SK-N-SH (cell line): Measurements from ENCODE around the gene TSSK3. TPM values are rescaled to one million over a fixed set of nuclear protein-coding genes. Genes with fewer than 3 reads are reported as not detected.
A peak's percentile ranks its signal among the peaks of the same experiment; 100 is the strongest.

Experiments used
- CTCF ChIA-PET: fragments of 300-600, 350-600 bp; formaldehyde crosslinking; extraction: SDS; loops from one replicate; lab custom pipeline; 2021; lab: Yijun Ruan, JAX
- POLR2A ChIA-PET: fragments of 350-600 bp; sonication (Branson Sonifier 250); formaldehyde crosslinking; extraction: SDS; loops from one replicate; lab custom pipeline; 2020; ENCODE audit warnings: antibody characterized with exemption, inconsistent platforms; lab: Yijun Ruan, JAX
- DNase-seq: peaks from one replicate; pipeline ENCODE4 v3.0.0; 2012
- H2AFZ ChIP-seq: fragments of 200-600 bp; sonication (generic); 2 replicates; pipeline ENCODE4 v1.8.1; 2016; ENCODE audit warnings: antibody characterized with exemption, mild to moderate bottlenecking, low read depth
- H3F3A ChIP-seq: fragments of 200-600 bp; sonication (generic); replicated peaks from 2 replicates; pipeline ENCODE3; 2016; ENCODE audit warnings: antibody characterized with exemption, mild to moderate bottlenecking; ENCODE audit not compliant: insufficient read depth
- H3K27ac ChIP-seq, 2 experiments: fragments of 200-500 bp in 1 of 2; fragments of 200-600 bp in 1 of 2; sonication (Bioruptor generic) in 1 of 2; sonication (generic), shearing (Covaris generic) in 1 of 2; 2 replicates each; pipeline versions ENCODE4 v1.5.1 to v1.6.1; 2014 to 2016; ENCODE audit warnings: low read depth in 2 of 2, inconsistent platforms in 1 of 2, low read length in 1 of 2, mild to moderate bottlenecking in 1 of 2, mixed read lengths in 1 of 2
- H3K27me3 ChIP-seq: fragments of 200-600 bp; sonication (generic), shearing (Covaris generic); 2 replicates; pipeline ENCODE4 v1.6.1; 2016; ENCODE audit warnings: mixed run types; ENCODE audit not compliant: insufficient read depth
- H3K36me3 ChIP-seq, 2 experiments: fragments of 200-500 bp in 1 of 2; fragments of 200-600 bp in 1 of 2; sonication (Bioruptor generic) in 1 of 2; sonication (generic) in 1 of 2; replicated peaks in 1 of 2; 2 replicates each; pipeline versions ENCODE3 to v1.5.1; 2014 to 2016; ENCODE audit warnings: low read length in 1 of 2, mild to moderate bottlenecking in 1 of 2; ENCODE audit not compliant: insufficient read depth in 2 of 2, control insufficient read depth in 1 of 2
- H3K4me1 ChIP-seq, 2 experiments: fragments of 200-500 bp in 1 of 2; fragments of 200-600 bp in 1 of 2; sonication (Bioruptor generic) in 1 of 2; sonication (generic), shearing (Covaris generic) in 1 of 2; 2 replicates each; pipeline versions ENCODE4 v1.5.1 to v1.6.1; 2014 to 2016; ENCODE audit warnings: low read depth in 1 of 2, low read length in 1 of 2, mixed run types in 1 of 2; ENCODE audit not compliant: insufficient read depth in 2 of 2, control insufficient read depth in 1 of 2
- H3K4me2 ChIP-seq: fragments of 200-600 bp; sonication (generic), shearing (Covaris generic); 2 replicates; pipeline ENCODE4 v1.6.1; 2017; ENCODE audit warnings: mixed run types
- H3K4me3 ChIP-seq, 2 experiments: fragments of 200-500 bp in 1 of 2; fragments of 200-600 bp in 1 of 2; sonication (Bioruptor generic) in 1 of 2; sonication (generic), shearing (Covaris generic) in 1 of 2; 2 replicates each; pipeline versions ENCODE4 v1.5.1 to v1.8.1; 2014 to 2016; ENCODE audit warnings: low read depth in 2 of 2, inconsistent platforms in 1 of 2, low read length in 1 of 2, mild to moderate bottlenecking in 1 of 2, mixed read lengths in 1 of 2, moderate library complexity in 1 of 2
- H3K79me2 ChIP-seq: fragments of 200-600 bp; sonication (generic); 2 replicates; pipeline ENCODE4 v1.8.1; 2017; ENCODE audit warnings: mild to moderate bottlenecking; ENCODE audit not compliant: insufficient read depth
- H3K9ac ChIP-seq: fragments of 200-600 bp; sonication (generic); 2 replicates; pipeline ENCODE4 v1.6.1; 2017; ENCODE audit warnings: mixed run types
- H3K9me2 ChIP-seq: fragments of 200-600 bp; sonication (generic); 2 replicates; pipeline ENCODE4 v1.6.1; 2017; ENCODE audit warnings: mixed run types
- H3K9me3 ChIP-seq: fragments of 200-600 bp; sonication (generic); 2 replicates; pipeline ENCODE4 v1.6.1; 2017; ENCODE audit warnings: mixed run types, mild to moderate bottlenecking, moderate library complexity
- H4K20me1 ChIP-seq: fragments of 200-600 bp; sonication (generic); 2 replicates; pipeline ENCODE4 v1.6.1; 2017; ENCODE audit warnings: mild to moderate bottlenecking, mixed run types; ENCODE audit not compliant: insufficient read depth
- ELF1 ChIP-seq: IDR thresholded peaks from 2 replicates; pipeline ENCODE4 v1.4.0; 2012
- EP300 ChIP-seq, 2 experiments: IDR thresholded peaks; 2 replicates each; pipeline versions ENCODE4 v1.4.0 to v1.6.1; 2012; ENCODE audit warnings: borderline replicate concordance in 1 of 2, low read depth in 1 of 2, low read length in 1 of 2
- FOSL2 ChIP-seq: IDR thresholded peaks from 2 replicates; pipeline ENCODE4 v1.4.0; 2012; ENCODE audit warnings: low read depth, mild to moderate bottlenecking, moderate library complexity, borderline replicate concordance
- GABPA ChIP-seq: IDR thresholded peaks from 2 replicates; pipeline ENCODE4 v1.4.0; 2012; ENCODE audit warnings: low read depth, mild to moderate bottlenecking
- MEF2A ChIP-seq: IDR thresholded peaks from 2 replicates; pipeline ENCODE4 v1.4.0; 2012; ENCODE audit warnings: low read depth, borderline replicate concordance
- MXI1 ChIP-seq: IDR thresholded peaks from 2 replicates; pipeline ENCODE4 v1.6.1; 2012; ENCODE audit warnings: mild to moderate bottlenecking, low read depth, low read length, improper control_type of control experiment
- NRF1 ChIP-seq: IDR thresholded peaks from 2 replicates; pipeline ENCODE4 v1.6.1; 2012; ENCODE audit warnings: low read depth, mild to moderate bottlenecking, low read length
- POLR2AphosphoS5 ChIP-seq: IDR thresholded peaks from 2 replicates; pipeline ENCODE4 v1.6.1; 2012; ENCODE audit warnings: low read depth, low read length
- RAD21 ChIP-seq: IDR thresholded peaks from 2 replicates; pipeline ENCODE4 v1.6.1; 2012; ENCODE audit warnings: mild to moderate bottlenecking, low read length
- RFX5 ChIP-seq: IDR thresholded peaks from 2 replicates; pipeline ENCODE4 v1.6.1; 2012; ENCODE audit warnings: mild to moderate bottlenecking, improper control_type of control experiment, low read length
- TCF12 ChIP-seq: IDR thresholded peaks from 2 replicates; pipeline ENCODE4 v1.4.0; 2012
- TEAD4 ChIP-seq: IDR thresholded peaks from 2 replicates; pipeline ENCODE4 v1.4.0; 2012; ENCODE audit warnings: mild to moderate bottlenecking, borderline replicate concordance; ENCODE audit not compliant: insufficient read depth
- YY1 ChIP-seq: IDR thresholded peaks from 2 replicates; pipeline ENCODE4 v1.4.0; 2012; ENCODE audit warnings: low read depth, mild to moderate bottlenecking
- WGBS: methylation state at CpG from one replicate; pipeline ENCODE4 v1.1.6; 2017; ENCODE audit warnings: low lambda C conversion rate; 5-methylcytosine and 5-hydroxymethylcytosine counted together
- polyA plus RNA-seq, 3 experiments: library from polyadenylated mRNA; depleted of rRNA; stranded (reverse); fragments of >200 nt; gene quantifications; 2 replicates each; pipeline ENCODE4 v1.2.3, GENCODE V29; 2012
- TF ChIP-seq, protein P1 (sequence below): fragments of 150-350 bp; IDR thresholded peaks from 2 replicates; pipeline ENCODE4 v1.6.1; 2016; ENCODE audit warnings: mild to moderate bottlenecking, low read depth, low read length
- TF ChIP-seq, protein P2 (sequence below): fragments of 200-600 bp; sonication (generic); IDR thresholded peaks from 2 replicates; pipeline ENCODE4 v1.6.1; 2017; ENCODE audit warnings: antibody characterized with exemption, mild to moderate bottlenecking, moderate library complexity
- TF ChIP-seq, protein P3 (sequence below): fragments of 150-350 bp; IDR thresholded peaks from 2 replicates; pipeline ENCODE4 v1.6.1; 2017; ENCODE audit warnings: antibody characterized with exemption, low read length, low read depth, borderline replicate concordance
- TF ChIP-seq, protein P4 (sequence below): IDR thresholded peaks from 2 replicates; pipeline ENCODE4 v1.4.0; 2012; ENCODE audit warnings: low read depth, borderline replicate concordance

The TSSK3 gene
- polyA plus RNA-seq, 1 of the 3 experiments (the other 2 are of a cell fraction) = 0.28 TPM

DNA sequence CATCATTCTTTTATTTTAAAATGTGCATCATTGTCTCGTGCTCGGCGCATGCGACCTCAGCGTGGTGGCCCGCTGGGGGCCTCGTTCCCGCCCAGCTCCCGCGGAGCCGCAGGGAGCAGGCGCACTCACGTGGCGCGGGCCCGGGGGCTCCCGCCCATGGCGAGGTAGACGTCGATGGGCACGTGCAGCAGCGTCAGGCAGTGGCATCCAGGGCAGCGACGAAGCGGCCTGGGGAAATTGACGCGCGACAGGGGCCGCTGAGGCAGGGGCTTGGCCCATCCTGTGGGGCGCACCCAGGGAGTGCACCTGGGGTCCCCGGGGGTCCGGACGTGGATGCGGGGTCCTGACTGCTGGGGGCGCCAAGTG lies 1.0 kb upstream of the TSSK3 start:
- WGBS = 98% methylated on average over 25 of the region's 35 CpGs
- CTCF ChIA-PET = no interaction called here

DNA sequence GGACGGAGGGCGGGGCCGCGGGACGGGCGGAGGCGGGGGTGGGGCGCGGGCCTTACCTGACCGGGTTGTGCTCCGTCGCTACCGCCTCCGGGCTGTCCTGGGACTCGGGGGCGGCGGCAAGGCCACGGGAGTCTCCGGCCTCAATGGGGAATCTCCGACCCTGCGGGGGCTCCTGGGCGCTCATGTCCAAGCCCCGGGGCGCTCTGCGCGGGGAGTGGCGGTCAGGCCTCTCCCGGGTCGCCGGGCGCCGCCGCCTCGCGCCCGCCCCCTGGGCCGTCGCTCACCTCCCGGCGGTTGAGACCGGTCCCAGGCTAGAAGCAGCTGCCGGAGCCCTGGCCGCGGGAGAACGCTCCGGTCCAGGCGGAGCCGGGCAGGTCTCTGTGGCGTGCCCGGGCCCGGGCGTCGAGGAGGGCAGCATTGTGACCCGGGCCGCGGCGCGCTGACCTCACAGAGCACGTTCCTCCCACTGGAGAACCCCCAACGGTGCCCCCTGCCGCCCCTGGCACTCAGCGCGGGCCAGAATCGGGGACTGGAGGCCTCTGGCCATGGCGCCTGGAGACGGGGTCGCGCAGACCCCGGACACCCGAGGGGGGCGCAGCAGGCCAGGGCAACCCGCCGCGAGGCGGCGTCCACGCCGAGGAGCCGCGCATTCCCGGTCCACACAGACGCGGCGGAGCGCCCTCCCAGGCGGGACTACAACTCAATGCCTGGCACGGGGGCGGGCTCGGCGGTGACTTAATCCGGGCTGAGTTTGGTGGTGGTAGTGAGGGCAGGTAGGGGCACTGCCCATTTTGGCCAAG lies 465 bp upstream of the TSSK3 start:
- H3K27me3 ChIP-seq = no peaks in the 10 kb centered on the region
- H3K27ac ChIP-seq = no peak overlapping the region
- no peaks in the 10 kb centered on the region for H3K79me2 ChIP-seq
- no peaks in the 10 kb centered on the region for H4K20me1 ChIP-seq
- TF ChIP-seq NRF1 (no peak), MEF2A (no peak), TEAD4 (no peak), POLR2AphosphoS5 (no peak; the same call in 1 of the 2 replicates), MXI1 (no peak), EP300 (IDR thresholded peaks at IDR 0.05; ENCODE audit: borderline replicate concordance in 1 of 2, low read depth in 1 of 2, low read length in 1 of 2) (no peak)
- TF ChIP-seq, protein P1, sequence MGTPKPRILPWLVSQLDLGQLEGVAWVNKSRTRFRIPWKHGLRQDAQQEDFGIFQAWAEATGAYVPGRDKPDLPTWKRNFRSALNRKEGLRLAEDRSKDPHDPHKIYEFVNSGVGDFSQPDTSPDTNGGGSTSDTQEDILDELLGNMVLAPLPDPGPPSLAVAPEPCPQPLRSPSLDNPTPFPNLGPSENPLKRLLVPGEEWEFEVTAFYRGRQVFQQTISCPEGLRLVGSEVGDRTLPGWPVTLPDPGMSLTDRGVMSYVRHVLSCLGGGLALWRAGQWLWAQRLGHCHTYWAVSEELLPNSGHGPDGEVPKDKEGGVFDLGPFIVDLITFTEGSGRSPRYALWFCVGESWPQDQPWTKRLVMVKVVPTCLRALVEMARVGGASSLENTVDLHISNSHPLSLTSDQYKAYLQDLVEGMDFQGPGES = no peak
- H3K4me1 ChIP-seq = no peaks in the 10 kb centered on the region; a peak in 1 of 4 replicates
- no peak overlapping the region for H2AFZ ChIP-seq
- no peak overlapping the region for H3K9ac ChIP-seq
- H3K36me3 ChIP-seq = peaks cover 0 to 32% of the 10 kb centered on the region in 2 experiments
- H3K4me2 ChIP-seq = no peak overlapping the region
- WGBS = 56% methylated on average over 38 of the region's 91 CpGs
- DNase-seq = peak; percentile 63
- CTCF ChIA-PET = interaction anchor here (0.8 kb wide), 1 partner anchor 8 kb away, joined by 4 read pairs; no protein-coding TSS in a partner anchor
- POLR2A ChIA-PET = no interaction called here
- H3K9me3 ChIP-seq = no peaks in the 10 kb centered on the region
- peaks cover 10% of the 10 kb centered on the region for H3F3A ChIP-seq
- H3K4me3 ChIP-seq = no peak overlapping the region
- H3K9me2 ChIP-seq = no peaks in the 10 kb centered on the region

More for the DNA sequence above, 1.0 kb upstream of the TSSK3 start:
- H3K9me2 ChIP-seq = no peaks in the 10 kb centered on the region
- no peak overlapping the region for H3K9ac ChIP-seq
- TF ChIP-seq RFX5 = no peak
- TF ChIP-seq TEAD4 = no peak
- no peak for TF ChIP-seq YY1
- no peak for TF ChIP-seq GABPA
- TF ChIP-seq, protein P2, sequence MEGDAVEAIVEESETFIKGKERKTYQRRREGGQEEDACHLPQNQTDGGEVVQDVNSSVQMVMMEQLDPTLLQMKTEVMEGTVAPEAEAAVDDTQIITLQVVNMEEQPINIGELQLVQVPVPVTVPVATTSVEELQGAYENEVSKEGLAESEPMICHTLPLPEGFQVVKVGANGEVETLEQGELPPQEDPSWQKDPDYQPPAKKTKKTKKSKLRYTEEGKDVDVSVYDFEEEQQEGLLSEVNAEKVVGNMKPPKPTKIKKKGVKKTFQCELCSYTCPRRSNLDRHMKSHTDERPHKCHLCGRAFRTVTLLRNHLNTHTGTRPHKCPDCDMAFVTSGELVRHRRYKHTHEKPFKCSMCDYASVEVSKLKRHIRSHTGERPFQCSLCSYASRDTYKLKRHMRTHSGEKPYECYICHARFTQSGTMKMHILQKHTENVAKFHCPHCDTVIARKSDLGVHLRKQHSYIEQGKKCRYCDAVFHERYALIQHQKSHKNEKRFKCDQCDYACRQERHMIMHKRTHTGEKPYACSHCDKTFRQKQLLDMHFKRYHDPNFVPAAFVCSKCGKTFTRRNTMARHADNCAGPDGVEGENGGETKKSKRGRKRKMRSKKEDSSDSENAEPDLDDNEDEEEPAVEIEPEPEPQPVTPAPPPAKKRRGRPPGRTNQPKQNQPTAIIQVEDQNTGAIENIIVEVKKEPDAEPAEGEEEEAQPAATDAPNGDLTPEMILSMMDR = no peak
- TF ChIP-seq, protein P3, sequence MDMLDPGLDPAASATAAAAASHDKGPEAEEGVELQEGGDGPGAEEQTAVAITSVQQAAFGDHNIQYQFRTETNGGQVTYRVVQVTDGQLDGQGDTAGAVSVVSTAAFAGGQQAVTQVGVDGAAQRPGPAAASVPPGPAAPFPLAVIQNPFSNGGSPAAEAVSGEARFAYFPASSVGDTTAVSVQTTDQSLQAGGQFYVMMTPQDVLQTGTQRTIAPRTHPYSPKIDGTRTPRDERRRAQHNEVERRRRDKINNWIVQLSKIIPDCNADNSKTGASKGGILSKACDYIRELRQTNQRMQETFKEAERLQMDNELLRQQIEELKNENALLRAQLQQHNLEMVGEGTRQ = no peak
- TF ChIP-seq TCF12 = no peak
- TF ChIP-seq, protein P4, sequence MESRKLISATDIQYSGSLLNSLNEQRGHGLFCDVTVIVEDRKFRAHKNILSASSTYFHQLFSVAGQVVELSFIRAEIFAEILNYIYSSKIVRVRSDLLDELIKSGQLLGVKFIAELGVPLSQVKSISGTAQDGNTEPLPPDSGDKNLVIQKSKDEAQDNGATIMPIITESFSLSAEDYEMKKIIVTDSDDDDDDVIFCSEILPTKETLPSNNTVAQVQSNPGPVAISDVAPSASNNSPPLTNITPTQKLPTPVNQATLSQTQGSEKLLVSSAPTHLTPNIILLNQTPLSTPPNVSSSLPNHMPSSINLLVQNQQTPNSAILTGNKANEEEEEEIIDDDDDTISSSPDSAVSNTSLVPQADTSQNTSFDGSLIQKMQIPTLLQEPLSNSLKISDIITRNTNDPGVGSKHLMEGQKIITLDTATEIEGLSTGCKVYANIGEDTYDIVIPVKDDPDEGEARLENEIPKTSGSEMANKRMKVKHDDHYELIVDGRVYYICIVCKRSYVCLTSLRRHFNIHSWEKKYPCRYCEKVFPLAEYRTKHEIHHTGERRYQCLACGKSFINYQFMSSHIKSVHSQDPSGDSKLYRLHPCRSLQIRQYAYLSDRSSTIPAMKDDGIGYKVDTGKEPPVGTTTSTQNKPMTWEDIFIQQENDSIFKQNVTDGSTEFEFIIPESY = no peak
- no peak for TF ChIP-seq RAD21
- no peak for TF ChIP-seq FOSL2
- no peak for TF ChIP-seq ELF1
- H3K4me1 ChIP-seq = no peaks in the 10 kb centered on the region; a peak in 1 of 4 replicates
- H3K9me3 ChIP-seq = no peaks in the 10 kb centered on the region
- no peak overlapping the region for H3K4me2 ChIP-seq
- POLR2A ChIA-PET = no interaction called here
- H3K27ac ChIP-seq = no peak overlapping the region
- no peaks in the 10 kb centered on the region for H4K20me1 ChIP-seq
- H3K4me3 ChIP-seq = no peak overlapping the region
- H2AFZ ChIP-seq = no peak overlapping the region
- H3K36me3 ChIP-seq = peaks cover 0 to 26% of the 10 kb centered on the region in 2 experiments
- no peaks in the 10 kb centered on the region for H3K79me2 ChIP-seq
- H3K27me3 ChIP-seq = no peaks in the 10 kb centered on the region
- peaks cover 14% of the 10 kb centered on the region for H3F3A ChIP-seq
- no peak for DNase-seq
